Lower leg skin (tissue), 3 donors: ENCODE data around the gene DNAH7.

ENCODE experiments used
- POLR2A ChIP-seq, 2 donors: fragments of 450-650 bp; IDR thresholded peaks; one replicate each; pipeline ENCODE4 v1.6.1; 2016 to 2017; ENCODE audit warnings: antibody characterized with exemption in 2 of 2, mild to moderate bottlenecking in 1 of 2, moderate library complexity in 1 of 2
- TF ChIP-seq, protein P1 (sequence below), 3 donors: fragments of 450-650 bp; IDR thresholded peaks; one replicate each; pipeline ENCODE4 v1.5.1; 2016; ENCODE audit warnings: antibody characterized with exemption in 3 of 3, mild to moderate bottlenecking in 3 of 3, moderate library complexity in 2 of 3

DNA sequence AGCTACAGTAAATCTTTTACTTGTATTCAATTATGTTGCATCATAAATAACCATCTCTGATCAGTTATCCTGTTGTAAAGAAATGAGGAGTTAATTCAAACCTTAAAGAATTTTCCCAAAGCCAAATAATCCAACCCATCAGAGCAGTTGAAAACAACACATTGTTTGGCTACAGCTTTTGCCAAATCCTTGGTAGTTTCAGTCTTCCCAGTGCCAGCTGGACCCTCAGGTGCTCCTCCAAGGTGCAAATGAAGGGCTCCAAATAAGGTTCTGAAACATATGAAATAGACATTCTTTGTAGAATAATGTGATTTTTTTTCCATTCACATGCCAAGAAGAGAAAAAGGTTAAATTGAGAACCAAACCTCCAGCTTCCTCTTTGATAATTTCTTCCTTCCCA is 158.7 kb downstream of the DNAH7 start:
- TF ChIP-seq, protein P1, sequence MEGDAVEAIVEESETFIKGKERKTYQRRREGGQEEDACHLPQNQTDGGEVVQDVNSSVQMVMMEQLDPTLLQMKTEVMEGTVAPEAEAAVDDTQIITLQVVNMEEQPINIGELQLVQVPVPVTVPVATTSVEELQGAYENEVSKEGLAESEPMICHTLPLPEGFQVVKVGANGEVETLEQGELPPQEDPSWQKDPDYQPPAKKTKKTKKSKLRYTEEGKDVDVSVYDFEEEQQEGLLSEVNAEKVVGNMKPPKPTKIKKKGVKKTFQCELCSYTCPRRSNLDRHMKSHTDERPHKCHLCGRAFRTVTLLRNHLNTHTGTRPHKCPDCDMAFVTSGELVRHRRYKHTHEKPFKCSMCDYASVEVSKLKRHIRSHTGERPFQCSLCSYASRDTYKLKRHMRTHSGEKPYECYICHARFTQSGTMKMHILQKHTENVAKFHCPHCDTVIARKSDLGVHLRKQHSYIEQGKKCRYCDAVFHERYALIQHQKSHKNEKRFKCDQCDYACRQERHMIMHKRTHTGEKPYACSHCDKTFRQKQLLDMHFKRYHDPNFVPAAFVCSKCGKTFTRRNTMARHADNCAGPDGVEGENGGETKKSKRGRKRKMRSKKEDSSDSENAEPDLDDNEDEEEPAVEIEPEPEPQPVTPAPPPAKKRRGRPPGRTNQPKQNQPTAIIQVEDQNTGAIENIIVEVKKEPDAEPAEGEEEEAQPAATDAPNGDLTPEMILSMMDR (IDR thresholded peaks at IDR 0.05) = no peak
- no peak for TF ChIP-seq POLR2A (IDR thresholded peaks at IDR 0.05)
